Inflammatory macrophage treated with lipopolysaccharide for 1 hour (primary cell): ENCODE measurements around the gene TVP23C.
A peak's percentile ranks its signal among the peaks of the same experiment; 100 is the strongest.
"Not testable (repeated sequence)": the region's sequence is repeated elsewhere in the genome, so short reads cannot be mapped to it uniquely, and the experiment has no call there.

Experiments used
- DNase-seq, 2 donors: peaks; one replicate each; pipeline ENCODE4 v3.0.0-alpha.2; 2020 to 2022

TVP23C gene

DNA sequence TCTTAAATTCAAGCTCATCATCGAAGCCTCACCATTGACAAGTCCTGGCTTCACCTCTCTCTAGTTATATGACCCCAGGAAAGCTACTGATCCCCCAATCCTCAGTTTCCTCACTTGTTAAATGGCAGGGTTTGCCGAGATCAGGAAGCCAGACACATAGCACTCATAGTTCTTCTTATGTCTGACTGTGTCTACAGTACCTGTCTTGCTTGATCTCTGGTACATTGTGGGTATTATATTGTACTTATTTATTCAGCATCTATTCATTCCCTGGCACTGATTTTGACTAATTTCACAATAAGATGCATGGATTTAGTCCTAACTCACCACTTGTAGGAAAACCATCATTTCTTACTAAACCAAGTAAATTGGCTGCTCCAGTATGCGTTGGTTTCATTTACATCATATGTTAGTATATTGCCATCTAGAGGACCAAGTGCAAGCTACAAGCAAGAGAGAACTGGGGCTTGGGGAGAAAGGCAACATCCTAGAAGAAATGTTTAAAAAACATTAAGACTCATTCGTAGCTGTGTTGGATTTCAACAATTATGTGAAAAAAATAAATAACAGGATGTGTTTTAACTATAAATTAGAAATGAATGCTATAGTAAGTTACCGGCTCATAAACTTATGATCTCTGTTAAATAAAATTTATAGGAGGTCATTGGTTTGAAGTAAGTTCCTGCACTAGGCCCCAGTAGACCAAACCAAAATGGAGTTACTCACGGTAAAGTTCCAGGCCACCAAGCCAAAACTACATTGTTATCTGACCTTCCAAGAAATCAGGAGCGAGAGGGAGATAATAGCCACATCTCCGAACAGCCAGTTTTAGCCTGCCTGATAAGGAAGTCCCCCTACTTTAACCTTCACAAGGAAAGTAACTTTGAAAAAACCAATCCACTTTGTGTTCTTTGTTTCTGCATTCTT is 36.7 kb downstream of the TVP23C start:
- DNase-seq = peak; percentile 39 to 69

DNA sequence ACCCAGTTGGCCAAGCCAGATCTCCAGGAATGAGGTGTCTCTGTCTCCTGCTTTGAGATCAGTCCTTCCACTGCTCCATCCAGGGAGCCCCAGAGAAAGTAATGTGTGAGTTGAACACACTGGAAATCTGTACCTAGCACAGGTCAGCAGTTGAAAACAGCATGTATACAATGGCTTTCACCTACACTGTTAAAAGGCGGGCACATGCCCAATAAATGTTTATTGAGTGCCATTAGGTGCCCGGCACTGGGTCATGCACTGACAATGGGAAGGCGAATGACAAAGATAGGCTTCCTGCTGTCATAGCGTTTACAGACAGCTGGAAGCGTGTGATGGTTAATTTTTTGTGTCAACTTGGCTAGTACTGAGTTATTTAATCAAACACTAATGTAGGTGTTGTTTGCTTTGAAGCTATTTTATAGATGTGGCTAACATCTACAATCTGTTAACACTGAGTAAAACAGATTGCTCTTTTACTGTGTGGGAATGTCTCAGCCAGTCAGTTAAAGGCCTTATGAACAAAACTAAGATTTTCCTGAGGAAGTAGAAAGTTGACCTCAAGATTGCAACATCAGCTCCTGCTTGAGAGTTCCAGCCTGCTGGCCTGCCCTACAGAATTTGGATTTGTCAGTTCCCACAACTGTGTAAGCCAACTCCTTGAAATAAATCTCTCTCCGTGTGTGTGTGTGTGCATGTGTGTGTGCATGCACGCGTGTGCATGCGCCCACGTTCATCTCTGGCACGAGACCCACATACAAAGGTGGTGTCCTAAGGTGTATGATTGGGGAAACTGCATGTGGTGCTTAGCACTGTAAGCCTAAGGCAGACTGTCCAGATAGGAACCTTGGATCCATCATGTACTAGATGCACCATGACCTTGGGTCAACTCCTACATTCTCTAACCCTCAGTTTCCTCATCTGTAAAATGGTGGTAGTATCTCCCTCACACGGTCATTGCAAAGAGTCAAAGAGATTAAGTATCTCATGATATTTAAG is 38.0 kb downstream of the TVP23C start:
- DNase-seq = peak; percentile 32 to 68

DNA sequence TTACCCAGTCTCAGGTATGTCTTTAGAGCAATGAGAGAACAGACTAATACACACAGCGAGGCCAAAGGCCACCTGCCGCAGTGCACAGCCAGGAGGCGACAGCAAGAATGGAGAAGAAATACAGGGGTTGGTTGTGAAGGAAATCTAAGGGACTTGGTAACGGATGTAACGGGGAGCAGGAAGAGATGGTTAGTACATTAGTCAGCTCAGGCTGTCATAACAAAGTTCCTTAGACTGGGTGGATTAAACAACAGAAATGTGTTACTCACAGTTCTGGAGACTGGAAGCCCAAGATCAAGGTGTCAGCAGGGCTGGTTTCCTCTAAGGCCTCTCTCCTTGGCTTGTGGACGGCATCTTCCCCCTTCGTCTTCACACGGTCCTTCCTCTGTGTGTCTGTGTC is 47.1 kb downstream of the TVP23C start:
- DNase-seq = no peak

DNA sequence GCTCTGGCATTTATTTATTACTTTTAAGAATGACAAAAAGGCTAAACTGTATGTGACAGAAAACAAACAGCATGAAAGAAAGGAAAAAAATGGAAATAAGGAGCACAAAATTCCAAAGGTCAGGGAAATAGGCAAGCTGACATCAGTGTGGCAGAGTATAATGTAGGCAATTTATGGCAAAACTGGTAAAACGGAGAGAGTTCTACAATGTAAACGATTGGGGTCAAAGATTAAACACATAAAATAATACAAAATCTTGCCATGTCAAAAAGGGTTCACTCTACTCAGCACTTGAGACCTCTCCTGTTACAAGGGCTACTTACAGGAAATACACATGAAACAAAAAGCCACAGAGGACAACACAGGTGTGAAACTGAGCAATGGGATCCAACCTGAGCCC is 48.8 kb downstream of the TVP23C start:
- DNase-seq = no peak

DNA sequence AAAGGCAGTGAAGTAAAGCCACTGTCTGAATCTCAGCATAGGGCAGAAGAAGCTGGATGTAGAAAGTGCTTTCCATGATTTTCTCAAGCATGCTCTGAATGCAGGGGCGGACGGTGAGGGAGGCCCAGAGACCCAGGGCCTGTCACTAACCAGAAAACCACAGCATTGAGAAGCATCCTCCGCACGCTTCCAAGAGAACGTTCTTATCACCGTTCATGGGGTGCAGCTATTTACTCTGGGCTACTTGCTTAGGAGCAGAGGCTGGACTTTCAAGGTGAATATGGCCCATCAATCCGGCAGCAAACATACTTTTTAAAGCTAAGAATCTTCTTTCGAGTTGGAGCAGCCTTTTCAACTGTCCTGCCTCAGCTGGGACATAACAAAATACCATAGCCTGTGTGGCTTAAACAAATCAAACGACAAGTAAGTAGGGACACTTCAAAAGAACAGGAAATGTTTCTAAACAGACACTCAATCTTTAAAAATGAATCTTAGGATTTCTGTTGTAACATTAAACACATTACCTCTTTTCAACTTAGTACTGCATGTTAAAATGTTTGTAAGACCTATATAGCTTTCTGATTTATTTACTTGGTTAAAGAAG is 49.3 kb downstream of the TVP23C start:
- DNase-seq = no peak

DNA sequence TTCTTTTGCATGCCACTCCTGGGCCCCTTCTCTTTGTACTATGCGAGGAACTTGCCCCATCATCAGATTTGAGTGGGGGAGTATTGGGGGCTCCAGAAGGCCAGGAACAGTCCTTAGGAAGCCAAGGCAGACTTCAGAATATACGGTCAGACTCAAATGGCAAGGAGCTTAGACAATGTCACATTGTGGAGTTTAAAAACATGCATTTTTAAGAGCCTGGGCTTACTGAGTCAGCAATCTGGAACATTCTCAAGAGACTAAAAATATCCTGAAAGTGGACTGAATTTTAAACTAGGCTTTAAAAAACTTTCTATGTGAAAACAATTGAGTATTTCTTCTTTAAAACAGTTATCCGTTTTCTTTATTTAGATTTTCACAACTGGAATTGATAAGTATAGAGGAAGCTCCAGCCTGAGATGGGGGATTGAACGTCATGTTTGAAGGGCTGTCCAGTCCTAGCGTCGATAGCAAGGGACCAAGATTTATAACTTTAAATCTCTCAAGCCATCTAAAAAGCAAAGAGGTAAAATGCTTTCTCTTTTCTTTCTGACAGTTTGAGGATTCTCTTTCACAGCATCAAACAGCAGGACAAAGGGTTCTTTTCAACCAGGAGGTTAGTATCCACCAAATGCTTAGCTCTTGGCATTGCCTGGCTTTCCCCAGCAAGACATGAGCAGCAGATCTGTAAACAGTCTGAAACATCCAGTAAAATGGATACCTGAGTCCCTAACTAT is 50.1 kb downstream of the TVP23C start:
- DNase-seq = no peak

DNA sequence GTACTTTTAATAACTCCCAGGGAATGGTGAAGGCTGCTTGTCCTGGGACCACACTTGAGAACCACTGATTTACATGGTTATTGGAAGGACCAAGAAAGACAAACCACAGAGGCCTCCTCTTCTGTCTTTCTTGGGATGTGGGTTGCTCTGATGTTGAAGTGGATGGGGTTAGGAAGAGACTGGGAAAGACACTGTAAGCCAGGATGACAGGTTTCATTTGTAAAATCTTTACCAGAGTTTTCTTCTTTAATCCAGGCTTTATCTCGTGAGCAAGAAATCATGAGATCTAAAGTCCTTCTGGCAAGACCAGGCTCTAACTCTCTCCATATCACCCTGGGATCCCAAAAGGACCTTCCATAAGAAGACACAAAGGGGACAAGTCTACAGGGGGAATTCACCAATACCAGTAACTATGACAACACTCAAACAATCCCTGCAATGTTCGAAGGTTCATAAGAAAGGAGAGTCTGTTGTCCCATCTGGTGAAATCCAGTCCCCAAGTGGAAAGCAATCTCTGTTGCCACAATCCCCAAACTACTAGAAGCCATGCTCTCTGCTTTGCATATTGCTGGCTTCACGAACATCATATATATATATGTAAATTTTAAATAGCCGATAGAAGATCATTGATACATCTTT is 51.1 kb downstream of the TVP23C start:
- DNase-seq = no peak

DNA sequence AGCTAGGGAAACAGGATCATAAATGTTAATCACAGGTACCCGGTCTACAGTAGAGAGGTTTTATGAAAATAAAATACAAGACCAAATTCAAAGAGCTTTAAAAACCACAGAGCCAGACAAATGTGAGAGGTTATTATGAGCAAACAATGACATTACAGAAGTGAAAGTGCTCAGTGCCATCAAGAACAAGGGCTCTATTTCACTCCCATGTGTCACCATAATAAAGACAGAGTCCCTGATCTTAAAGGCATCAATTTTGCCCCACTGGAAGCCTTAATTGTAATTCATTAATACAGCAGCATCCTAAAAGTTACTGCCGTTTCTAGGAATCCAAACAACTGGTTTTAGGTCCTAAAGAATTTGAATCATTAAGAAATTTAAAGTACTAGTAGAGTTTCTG is 52.1 kb downstream of the TVP23C start:
- DNase-seq = peak; percentile 16 to 29

DNA sequence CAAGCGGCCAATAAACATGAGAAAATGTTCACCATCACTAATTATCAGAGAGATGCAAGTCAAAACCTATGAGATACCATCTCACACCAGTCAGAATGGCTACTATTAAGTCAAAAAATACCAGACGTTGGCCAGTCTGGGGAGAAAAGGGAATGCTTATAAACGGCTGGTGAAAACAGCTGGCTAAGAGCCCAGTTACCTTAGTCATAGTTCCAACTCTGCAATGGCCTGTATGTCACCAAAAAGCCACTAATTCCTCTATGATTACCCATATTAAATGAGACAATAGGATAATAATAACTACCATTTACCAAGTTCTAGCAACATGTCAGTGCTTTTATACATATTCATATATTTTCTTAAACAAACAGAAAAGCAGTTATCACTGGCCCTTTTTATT is 52.9 kb downstream of the TVP23C start:
- DNase-seq = peak in 1 of 2 donors; percentile 8

DNA sequence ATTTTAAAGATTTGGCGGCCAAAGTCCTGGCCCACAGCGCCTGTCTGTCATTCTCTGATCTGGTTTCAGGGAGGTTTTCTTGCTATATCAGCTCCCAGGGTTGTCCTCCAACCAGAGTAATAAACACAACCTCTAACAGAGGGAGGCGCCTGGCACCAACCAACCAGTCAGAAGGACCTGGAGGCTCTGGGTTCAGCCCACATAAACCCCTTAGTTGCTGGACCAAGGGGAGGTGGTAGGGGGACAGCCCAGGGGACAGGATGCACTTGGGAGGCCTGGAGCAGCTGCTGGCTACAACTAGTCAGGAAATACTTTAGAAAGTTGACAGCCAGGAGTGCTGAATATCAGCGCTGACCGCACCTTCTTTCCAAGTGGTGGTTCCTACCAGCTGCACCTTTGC is 54.2 kb downstream of the TVP23C start:
- no peak for DNase-seq

DNA sequence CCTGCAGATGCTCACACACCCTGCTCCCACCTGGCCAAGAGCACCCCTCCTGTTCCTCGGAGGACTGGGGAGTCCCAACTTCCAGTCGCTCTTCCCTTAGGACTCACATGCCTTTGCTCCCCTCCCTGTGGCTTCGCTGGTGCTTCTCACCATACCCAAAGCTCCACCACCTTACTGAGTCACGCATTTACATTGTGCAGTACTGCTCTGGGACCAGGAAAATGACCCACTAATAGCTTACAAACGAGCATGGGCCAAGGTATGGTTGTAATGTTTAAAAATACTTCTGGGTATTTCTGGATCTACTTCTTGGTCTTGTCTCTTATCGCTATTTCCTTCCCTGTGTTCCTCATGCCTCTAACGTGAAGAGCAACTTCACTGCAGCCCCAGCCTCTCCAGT is 54.8 kb downstream of the TVP23C start:
- no peak for DNase-seq

DNA sequence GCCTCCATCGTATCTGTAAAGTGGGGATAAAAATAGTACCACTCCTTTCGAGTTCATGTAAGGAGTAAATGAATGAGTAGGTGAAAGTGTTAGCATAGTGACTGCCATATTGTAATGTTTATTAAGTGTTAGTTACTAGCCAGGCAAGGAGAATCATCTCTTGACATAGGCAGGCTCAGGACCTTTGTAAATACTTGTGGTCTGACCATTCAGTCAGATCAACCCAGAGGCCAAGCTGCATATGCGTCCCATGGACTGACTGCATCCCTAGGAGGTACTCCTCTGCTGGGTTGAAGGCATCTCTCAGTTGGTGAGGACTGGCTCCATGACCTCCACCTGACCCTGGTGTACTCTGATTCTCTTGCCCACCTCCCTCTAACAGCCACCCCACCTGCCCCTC is 55.4 kb downstream of the TVP23C start:
- no peak for DNase-seq

DNA sequence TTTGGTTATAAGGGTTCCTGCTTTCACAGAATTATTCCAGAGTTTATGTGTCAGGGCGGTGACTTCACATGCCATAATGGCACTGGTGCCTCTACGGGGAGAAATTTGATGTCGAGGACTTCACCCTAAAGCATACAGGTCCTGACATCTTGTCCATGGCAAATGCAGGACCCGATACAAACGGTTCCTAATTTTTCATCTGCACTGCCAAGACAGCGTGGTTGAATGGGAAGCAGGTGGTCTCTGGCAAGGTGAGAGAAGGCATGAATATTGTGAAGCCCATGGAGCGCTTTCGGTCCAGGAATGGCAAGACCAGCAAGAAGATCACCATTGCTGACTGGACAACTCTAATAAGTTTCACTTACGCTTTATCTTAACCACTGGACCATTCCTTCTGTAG is 56.3 kb downstream of the TVP23C start:
- no peak for DNase-seq

DNA sequence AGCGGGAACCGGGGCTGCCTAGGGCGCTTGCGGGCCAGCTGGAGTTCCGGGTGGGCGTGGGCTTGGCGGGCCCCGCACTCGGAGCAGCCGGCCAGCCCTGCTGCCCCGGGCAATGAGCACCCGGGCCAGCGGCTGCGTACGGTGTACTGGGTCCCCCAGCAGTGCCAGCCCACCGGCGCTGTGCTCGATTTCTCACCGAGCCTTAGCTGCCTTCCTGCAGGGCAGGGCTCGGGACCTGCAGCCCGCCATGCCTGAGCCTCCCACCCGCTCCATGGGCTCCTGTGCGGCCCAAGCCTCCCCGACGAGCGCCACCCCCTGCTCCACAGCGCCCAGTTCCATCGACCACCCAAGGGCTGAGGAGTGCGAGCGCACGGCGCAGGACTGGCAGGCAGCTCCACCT is 57.6 kb downstream of the TVP23C start:
- DNase-seq = not testable (repeated sequence)

DNA sequence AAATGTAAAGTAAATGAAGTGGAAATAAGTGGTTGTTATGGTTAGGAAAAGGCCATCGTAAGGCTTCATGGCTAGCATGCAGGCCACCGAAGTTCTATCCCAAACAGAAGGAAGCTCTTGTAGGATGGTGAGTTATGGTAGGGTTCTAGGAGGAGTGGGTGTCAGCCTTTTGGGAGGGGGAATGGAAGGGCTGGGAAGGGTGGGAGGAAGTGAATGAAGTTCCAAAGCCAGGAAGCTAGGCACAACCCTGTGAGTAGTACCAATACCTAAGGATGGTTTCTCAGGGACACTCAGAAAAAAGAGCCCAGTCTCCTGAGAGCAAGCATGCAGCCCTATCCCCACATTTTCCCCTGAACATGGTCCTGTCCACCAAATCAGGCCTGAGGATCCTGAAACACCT is 59.6 kb downstream of the TVP23C start:
- DNase-seq = no peak

DNA sequence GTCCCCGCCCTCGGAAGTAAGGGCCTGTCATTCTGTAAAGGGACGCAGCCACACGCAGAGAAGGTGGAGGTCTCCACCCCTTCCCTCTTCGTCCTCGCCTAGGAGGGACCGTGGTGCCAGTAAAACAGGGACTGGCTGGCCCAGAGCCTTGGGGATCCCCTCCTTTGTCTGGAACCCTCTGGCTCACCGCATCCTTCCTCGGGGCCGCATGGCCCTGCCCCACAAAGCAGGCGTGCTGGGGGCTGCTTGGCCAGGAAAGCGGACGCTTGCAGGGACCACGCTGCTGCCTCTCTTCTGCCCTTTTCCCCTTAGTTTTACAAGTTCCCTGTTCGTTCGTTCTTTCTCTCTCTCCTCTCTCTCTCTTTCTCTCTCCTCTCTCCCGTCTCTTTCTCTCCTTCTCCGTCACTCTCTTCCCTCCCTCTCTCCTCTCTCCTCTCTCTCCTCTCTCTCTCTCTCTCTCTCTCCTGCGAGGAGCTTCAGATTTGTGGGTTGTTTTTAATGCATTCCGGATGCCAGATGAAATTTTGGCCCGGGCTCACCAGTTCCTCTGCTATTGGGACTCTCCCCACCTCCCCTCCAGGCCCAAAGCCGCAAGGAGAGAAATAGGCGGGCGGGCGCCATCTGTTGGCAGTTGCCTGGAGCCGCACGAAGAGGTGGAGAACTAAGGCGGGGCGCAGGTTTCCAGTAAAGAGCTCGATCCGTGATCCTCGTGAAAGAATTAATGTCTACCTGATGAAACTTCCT is 60.7 kb downstream of the TVP23C start:
- peak; percentile 82 to 94 for DNase-seq

DNA sequence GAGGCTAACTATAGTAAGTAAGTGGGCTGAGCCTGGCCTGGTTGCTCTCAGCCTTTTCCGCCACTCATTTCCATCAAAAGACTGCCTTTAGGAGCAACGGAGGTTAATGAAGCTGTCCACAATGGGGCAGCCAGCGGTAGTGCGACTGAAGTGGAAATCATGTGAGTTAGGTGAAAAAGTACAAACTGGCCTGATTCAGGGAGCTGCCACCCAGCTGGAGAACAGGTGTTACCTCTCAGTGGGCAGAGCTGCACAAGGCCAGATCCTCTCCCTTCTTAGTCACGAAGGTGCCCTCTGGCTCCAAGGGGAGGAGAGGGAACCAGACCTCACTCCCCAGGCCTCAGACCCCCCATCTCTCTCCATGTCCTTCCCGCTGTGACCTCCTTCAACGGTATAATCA is 61.5 kb downstream of the TVP23C start:
- no peak for DNase-seq

DNA sequence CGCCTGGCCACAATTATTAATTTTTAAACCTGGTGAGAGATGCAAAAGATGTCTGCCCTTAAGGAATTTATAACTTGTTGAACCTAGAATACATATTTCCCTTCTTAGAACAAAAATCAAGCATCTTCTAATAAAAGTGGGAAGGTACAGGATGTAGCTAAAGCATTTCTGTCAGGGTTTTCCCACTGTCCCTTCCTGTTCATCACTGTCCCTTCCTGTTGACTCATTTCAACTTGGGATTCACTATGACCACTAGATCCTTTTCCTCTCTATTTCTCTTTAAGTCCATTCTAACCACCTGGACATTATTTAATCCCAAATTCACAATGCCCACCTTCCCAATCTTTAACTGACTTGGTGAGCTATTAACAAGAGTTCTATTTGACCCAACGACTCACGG is 62.0 kb downstream of the TVP23C start:
- DNase-seq = no peak

DNA sequence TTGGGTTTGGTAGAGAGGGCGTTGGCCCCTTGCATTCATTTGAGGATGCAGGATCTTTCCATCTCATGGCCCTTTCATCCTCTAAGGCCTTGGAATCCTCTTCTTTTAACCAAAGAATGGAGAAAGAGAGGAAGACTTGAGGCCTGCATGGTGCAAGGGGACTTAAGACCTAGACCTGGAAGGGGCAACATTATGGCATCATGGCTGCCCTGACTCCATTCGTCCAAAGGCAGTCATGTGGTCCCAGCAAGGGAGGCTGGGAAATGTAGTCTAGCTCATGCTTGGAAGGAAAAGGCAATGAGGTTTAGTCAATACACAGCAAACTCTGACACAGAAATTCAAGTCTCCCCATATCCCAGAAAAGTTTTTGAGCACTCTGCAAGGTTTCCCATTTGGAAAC is 65.2 kb downstream of the TVP23C start:
- DNase-seq = no peak

DNA sequence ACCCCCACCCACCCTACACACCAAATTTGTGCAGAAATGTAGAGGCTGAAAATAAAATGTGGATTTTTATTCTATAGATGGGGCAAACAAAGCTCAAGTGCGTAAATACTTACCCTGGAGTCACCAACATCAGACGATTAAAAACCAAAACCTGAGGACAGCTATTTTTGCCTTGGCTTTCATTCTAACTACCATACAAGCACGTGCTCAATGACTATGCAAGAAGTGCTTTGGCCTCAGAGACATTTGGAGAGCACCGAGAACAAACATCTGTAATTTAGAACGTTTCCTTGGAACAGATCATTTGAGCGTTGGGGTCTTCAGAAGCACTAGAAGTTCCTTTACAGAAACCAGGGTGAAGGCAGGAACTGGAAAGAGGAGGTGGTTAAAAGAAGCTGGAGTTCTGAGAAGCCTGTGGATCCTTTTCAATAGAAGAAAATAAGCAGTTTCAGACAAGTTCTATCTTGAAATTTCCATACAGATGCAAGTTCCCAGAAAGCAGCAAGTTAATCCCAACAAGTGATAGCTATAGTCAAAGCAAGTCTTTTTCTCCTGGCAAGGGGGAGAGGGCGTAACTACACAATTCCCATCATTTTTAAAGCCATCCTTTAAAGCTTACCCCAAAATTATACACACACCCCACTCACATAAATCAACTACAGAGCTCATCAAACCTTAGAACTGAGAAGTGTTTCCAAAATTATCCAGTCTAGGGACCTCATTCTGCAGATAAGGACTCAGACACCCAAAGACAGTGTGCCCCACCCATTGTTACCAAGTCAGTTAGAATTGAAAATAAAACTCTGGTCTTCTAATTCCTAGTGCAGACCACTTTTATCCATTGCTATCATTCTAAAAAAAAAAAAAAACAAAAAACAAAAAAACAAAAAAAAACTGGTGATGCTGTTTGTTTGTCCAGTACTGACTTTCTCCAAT is 66.3 kb downstream of the TVP23C start:
- DNase-seq = no peak
